Uterus (tissue), 2 donors: ENCODE results near the gene MFAP1.

ENCODE experiments used
- CTCF ChIP-seq, 4 experiments: fragments of 200-600 bp in 2 of 4; fragments of 450-650 bp in 2 of 4; sonication (generic) in 2 of 4; IDR thresholded peaks; one replicate each; pipeline ENCODE4 v1.5.1; 2016 to 2019; ENCODE audit warnings: antibody characterized with exemption in 4 of 4, mild to moderate bottlenecking in 2 of 4, moderate library complexity in 1 of 4
- POLR2A ChIP-seq, 2 donors: fragments of 450-650 bp; IDR thresholded peaks; one replicate each; pipeline ENCODE4 v1.6.1; 2016; ENCODE audit warnings: antibody characterized with exemption in 2 of 2, mild to moderate bottlenecking in 1 of 2, moderate library complexity in 1 of 2

- TF ChIP-seq CTCF (IDR thresholded peaks at IDR 0.05) (no peak), POLR2A (IDR thresholded peaks at IDR 0.05) (no peak)
Observed at GRCh38 chr15:43762824-43763223, 61.7 kb downstream of the MFAP1 start.
